Esophagus squamous epithelium (tissue), 5 donors: ENCODE results near the gene IQCK. TPM values are rescaled to one million over a fixed set of nuclear protein-coding genes. Genes with fewer than 3 reads are reported as not detected.

Experiments
- DNase-seq: peaks from one replicate; lab custom pipeline; 2025; lab: John Stamatoyannopoulos, UW
- H3K27ac ChIP-seq, 4 donors: fragments of 200-600 bp; sonication (generic); one replicate each; pipeline ENCODE4 v1.5.1; 2016 to 2019; ENCODE audit warnings: mild to moderate bottlenecking in 1 of 4
- H3K27me3 ChIP-seq, 4 donors: fragments of 200-600 bp; sonication (generic); 1 replicate in 3 of 4; 2 replicates in 1 of 4; pipeline versions ENCODE4 v1.5.1 to v1.6.0; 2017 to 2021; ENCODE audit warnings: antibody characterized with exemption in 1 of 4
- H3K36me3 ChIP-seq, 3 donors: fragments of 200-600 bp; sonication (generic); one replicate each; pipeline ENCODE4 v1.5.1; 2016 to 2019
- H3K4me1 ChIP-seq, 3 donors: fragments of 200-600 bp; sonication (generic); one replicate each; pipeline ENCODE4 v1.5.1; 2017 to 2019
- H3K4me3 ChIP-seq, 4 donors: fragments of 200-600 bp; sonication (generic); 1 replicate in 3 of 4; 2 replicates in 1 of 4; pipeline ENCODE4 v1.5.1; 2016 to 2019; ENCODE audit warnings: mild to moderate bottlenecking in 2 of 4, moderate library complexity in 1 of 4
- H3K9me3 ChIP-seq, 3 donors: fragments of 200-600 bp; sonication (generic); one replicate each; pipeline ENCODE4 v1.5.1; 2016 to 2019
- CTCF ChIP-seq, 6 experiments: fragments of 450-650 bp in 4 of 6; fragments of 200-600 bp in 2 of 6; sonication (generic) in 2 of 6; IDR thresholded peaks; one replicate each; pipeline ENCODE4 v1.5.1; 2016 to 2019; ENCODE audit warnings: antibody characterized with exemption in 6 of 6, mild to moderate bottlenecking in 4 of 6, moderate library complexity in 4 of 6
- POLR2A ChIP-seq, 4 donors: fragments of 450-650 bp; IDR thresholded peaks; one replicate each; pipeline ENCODE4 v1.6.1; 2017; ENCODE audit warnings: antibody characterized with exemption in 4 of 4, mild to moderate bottlenecking in 4 of 4, moderate library complexity in 3 of 4
- WGBS, 2 donors: methylation state at CpG; one replicate each; pipeline ENCODE4 v1.1.5; 2018; 5-methylcytosine and 5-hydroxymethylcytosine counted together
- intact Hi-C: fragments of 100-400 bp; cut with DNase I; formaldehyde crosslinking; loops from one replicate; pipeline ENCODE4 v1.15.0; 2022
- total RNA-seq, 4 donors: library from RNA; depleted of rRNA; stranded (reverse); fragments of >200 nt; gene quantifications; one replicate each; pipeline ENCODE4 v1.1.0, GENCODE V29; 2016
- donor health status: DM: yes; HTN: yes; CAD: no.

Gene IQCK
- total RNA-seq, 4 donors from 2014 or later: 2.2 to 9.3 (median 6.1) TPM

- Histone ChIP-seq H3K36me3 (peaks cover 0 to 100% (median 7%) of the 10 kb centered on the region in 3 donors), H3K9me3 (no peaks in the 10 kb centered on the region), H3K27me3 (no peaks in the 10 kb centered on the region), H3K4me3 (no peak overlapping the region), H3K4me1 (peaks cover 7 to 37% (median 12%) of the 10 kb centered on the region in 3 donors), H3K27ac (no peak overlapping the region)
- WGBS, 2 donors: 90 to 93% methylated on average over 4 to 10 of the region's 15 CpGs
- intact Hi-C loops: no loop called here
- DNase-seq: no peak
- TF ChIP-seq POLR2A (IDR thresholded peaks at IDR 0.05) (no peak), CTCF (IDR thresholded peaks at IDR 0.05) (no peak)
Measured at GRCh38 chr16:19706846-19707245, 11.2 kb upstream of the IQCK start.

GRCh38 chr16:19707569-19708295, 10.3 kb upstream of the IQCK start:
- TF ChIP-seq CTCF (IDR thresholded peaks at IDR 0.05) (no peak), POLR2A (IDR thresholded peaks at IDR 0.05) (no peak)
- H3K27me3 ChIP-seq: no peaks in the 10 kb centered on the region
- no peak for DNase-seq
- peaks cover 0 to 100% (median 10%) of the 10 kb centered on the region in 3 donors for H3K36me3 ChIP-seq
- H3K4me1 ChIP-seq: peaks cover 7 to 37% (median 12%) of the 10 kb centered on the region in 3 donors
- whole genome bisulfite sequencing, 2 donors: 92 to 93% methylated on average over 3 to 13 of the region's 22 CpGs
- H3K27ac ChIP-seq: peak overlapping the region in 3 of 4 donors; percentile 33 to 49 (median 34)
- H3K4me3 ChIP-seq: no peak overlapping the region
- intact Hi-C loops: no loop called here
- H3K9me3 ChIP-seq: no peaks in the 10 kb centered on the region

GRCh38 chr16:19708296-19709205, 9.5 kb upstream of the IQCK start:
- WGBS, 2 donors: 73 to 88% methylated on average over 5 to 8 of the region's 18 CpGs
- TF ChIP-seq POLR2A (IDR thresholded peaks at IDR 0.05): peak in 1 of 4 donors; percentile 5
- no peak for TF ChIP-seq CTCF (IDR thresholded peaks at IDR 0.05)
- DNase-seq: no peak
- Histone ChIP-seq H3K9me3 (no peaks in the 10 kb centered on the region), H3K27me3 (no peaks in the 10 kb centered on the region), H3K4me3 (no peak overlapping the region), H3K4me1 (peaks cover 7 to 32% (median 12%) of the 10 kb centered on the region in 3 donors), H3K36me3 (peaks cover 0 to 100% (median 16%) of the 10 kb centered on the region in 3 donors), H3K27ac (peak overlapping the region in 3 of 4 donors; percentile 33 to 49 (median 34))
- intact Hi-C loops: no loop called here

GRCh38 chr16:19709381-19710136, 8.5 kb upstream of the IQCK start:
- H3K36me3 ChIP-seq: peaks cover 3 to 100% (median 24%) of the 10 kb centered on the region in 3 donors
- H3K4me3 ChIP-seq: no peak overlapping the region
- no peaks in the 10 kb centered on the region for H3K9me3 ChIP-seq
- no peak for TF ChIP-seq CTCF (IDR thresholded peaks at IDR 0.05)
- TF ChIP-seq POLR2A (IDR thresholded peaks at IDR 0.05): no peak
- 94 to 96% methylated on average over 19 to 21 of the region's 22 CpGs for WGBS, 2 donors
- no peak for DNase-seq
- intact Hi-C loops: no loop called here
- H3K4me1 ChIP-seq: peaks cover 7 to 31% (median 9%) of the 10 kb centered on the region in 3 donors
- H3K27me3 ChIP-seq: no peaks in the 10 kb centered on the region
- H3K27ac ChIP-seq: peak overlapping the region in 1 of 4 donors; percentile 49
